Measurements from ENCODE around the gene ZNF384.
A peak's percentile ranks its signal among the peaks of the same experiment; 100 is the strongest.

Gene ZNF384

GRCh38 chr12:6699259-6699988 is 10.2 kb upstream of the ZNF384 start:
- WGBS, 2 experiments, result 14 to 17% methylated on average over 16 of the region's 16 CpGs
- Histone ChIP-seq H3K4me3 (ENCODE audit: insufficient read depth, low read depth, low read length) (peak overlapping the region; percentile 69), H3K36me3 (ENCODE audit: control insufficient read depth, insufficient read depth, low read length) (no peaks in the 10 kb centered on the region), H3K9me3 (ENCODE audit: control insufficient read depth, low read length) (no peaks in the 10 kb centered on the region), H3K27ac (ENCODE audit: insufficient read depth, low read depth, low read length, poor library complexity, severe bottlenecking) (no peak overlapping the region), H3K4me1 (ENCODE audit: control insufficient read depth, insufficient read depth, low read length) (peaks cover 20% of the 10 kb centered on the region), H3K27me3 (ENCODE audit: control insufficient read depth, insufficient read depth, low read length, poor library complexity, severe bottlenecking) (peaks cover 55% of the 10 kb centered on the region)

DNA sequence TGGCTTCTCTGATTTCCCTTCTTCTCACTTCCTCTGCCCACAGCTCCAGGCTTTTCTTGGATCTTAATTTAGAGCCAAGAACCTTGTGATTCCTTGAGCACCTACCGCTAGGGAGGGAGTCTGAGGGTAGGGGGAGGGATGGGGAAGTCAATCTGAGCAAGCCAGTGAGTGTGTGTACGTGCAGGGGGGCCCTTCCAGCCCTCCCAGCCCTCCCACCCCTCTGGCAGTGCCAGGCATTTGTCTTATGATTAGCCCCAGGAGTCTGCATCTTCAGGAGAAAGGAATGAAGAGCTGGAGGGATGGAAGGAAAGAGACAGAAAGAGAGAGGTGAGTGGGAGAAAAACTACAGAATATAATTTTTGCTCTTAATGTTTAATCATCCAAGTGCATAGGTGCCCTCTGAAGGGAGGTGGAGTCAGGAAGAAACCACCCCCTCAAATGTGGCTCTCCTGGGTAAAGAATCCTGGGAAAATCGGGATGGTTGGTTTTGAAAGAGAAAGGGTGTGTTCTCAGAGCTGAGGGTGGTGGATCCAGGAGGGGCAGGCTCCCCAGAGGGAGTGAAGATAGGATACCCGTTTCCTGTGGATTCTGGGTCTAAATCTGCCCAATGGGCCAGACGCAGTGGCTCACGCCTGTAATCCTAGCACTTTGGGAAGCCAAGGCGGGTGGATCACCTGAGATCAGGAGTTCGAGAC is 9.3 kb upstream of the ZNF384 start:
- Histone ChIP-seq H3K27ac (ENCODE audit: insufficient read depth, low read depth, low read length, poor library complexity, severe bottlenecking) (no peak overlapping the region), H3K27me3 (ENCODE audit: control insufficient read depth, insufficient read depth, low read length, poor library complexity, severe bottlenecking) (peaks cover 51% of the 10 kb centered on the region), H3K4me1 (ENCODE audit: control insufficient read depth, insufficient read depth, low read length) (peaks cover 15% of the 10 kb centered on the region), H3K9me3 (ENCODE audit: control insufficient read depth, low read length) (no peaks in the 10 kb centered on the region), H3K4me3 (ENCODE audit: insufficient read depth, low read depth, low read length) (no peak overlapping the region), H3K36me3 (ENCODE audit: control insufficient read depth, insufficient read depth, low read length) (no peaks in the 10 kb centered on the region)
- 60 to 63% methylated on average over 8 of the region's 8 CpGs for WGBS, 2 experiments

GRCh38 chr12:6697584-6698351 is 8.6 kb upstream of the ZNF384 start:
- Histone ChIP-seq H3K4me3 (ENCODE audit: insufficient read depth, low read depth, low read length) (no peak overlapping the region), H3K36me3 (ENCODE audit: control insufficient read depth, insufficient read depth, low read length) (no peaks in the 10 kb centered on the region)

GRCh38 chr12:6696690-6697583 is 7.8 kb upstream of the ZNF384 start:
- Histone ChIP-seq H3K4me3 (ENCODE audit: insufficient read depth, low read depth, low read length) (no peak overlapping the region), H3K36me3 (ENCODE audit: control insufficient read depth, insufficient read depth, low read length) (no peaks in the 10 kb centered on the region), H3K27me3 (ENCODE audit: control insufficient read depth, insufficient read depth, low read length, poor library complexity, severe bottlenecking) (peaks cover 38% of the 10 kb centered on the region), H3K4me1 (ENCODE audit: control insufficient read depth, insufficient read depth, low read length) (peaks cover 12% of the 10 kb centered on the region), H3K9me3 (ENCODE audit: control insufficient read depth, low read length) (no peaks in the 10 kb centered on the region), H3K27ac (ENCODE audit: insufficient read depth, low read depth, low read length, poor library complexity, severe bottlenecking) (no peak overlapping the region)
- WGBS, 2 experiments, result 94 to 95% methylated on average over 17 of the region's 17 CpGs

More at GRCh38 chr12:6697584-6698351, 8.6 kb upstream of the ZNF384 start:
- Histone ChIP-seq H3K27me3 (ENCODE audit: control insufficient read depth, insufficient read depth, low read length, poor library complexity, severe bottlenecking) (peaks cover 46% of the 10 kb centered on the region), H3K9me3 (ENCODE audit: control insufficient read depth, low read length) (no peaks in the 10 kb centered on the region), H3K4me1 (ENCODE audit: control insufficient read depth, insufficient read depth, low read length) (peaks cover 12% of the 10 kb centered on the region), H3K27ac (ENCODE audit: insufficient read depth, low read depth, low read length, poor library complexity, severe bottlenecking) (no peak overlapping the region)
- WGBS, 2 experiments, result 84% methylated on average over 17 of the region's 17 CpGs

GRCh38 chr12:6695313-6696045 is 6.3 kb upstream of the ZNF384 start:
- Histone ChIP-seq H3K4me3 (ENCODE audit: insufficient read depth, low read depth, low read length) (no peak overlapping the region), H3K36me3 (ENCODE audit: control insufficient read depth, insufficient read depth, low read length) (no peaks in the 10 kb centered on the region), H3K27ac (ENCODE audit: insufficient read depth, low read depth, low read length, poor library complexity, severe bottlenecking) (no peak overlapping the region), H3K9me3 (ENCODE audit: control insufficient read depth, low read length) (no peaks in the 10 kb centered on the region), H3K27me3 (ENCODE audit: control insufficient read depth, insufficient read depth, low read length, poor library complexity, severe bottlenecking) (peaks cover 24% of the 10 kb centered on the region), H3K4me1 (ENCODE audit: control insufficient read depth, insufficient read depth, low read length) (peaks cover 12% of the 10 kb centered on the region)
- 88 to 94% methylated on average over 11 of the region's 11 CpGs for WGBS, 2 experiments

DNA sequence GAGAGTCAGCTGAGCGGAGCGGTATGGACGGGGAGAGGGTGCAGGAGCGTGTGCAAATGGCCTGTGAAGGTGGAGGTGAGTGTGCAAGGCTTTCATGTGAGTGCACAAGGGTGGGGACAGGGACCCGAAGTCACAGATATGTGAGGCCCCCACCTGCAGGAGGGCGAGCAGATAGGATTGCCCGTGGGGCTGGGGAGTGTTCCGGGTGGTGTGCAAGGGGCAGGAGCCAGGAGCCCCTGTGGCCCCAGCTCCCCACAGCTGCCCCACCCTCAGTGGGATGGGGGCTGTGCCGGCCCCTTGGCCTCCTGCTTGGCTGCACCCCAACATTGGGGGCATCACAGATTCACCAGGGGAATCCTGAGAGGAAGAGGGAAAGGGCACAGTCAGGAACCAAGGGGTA is 5.5 kb upstream of the ZNF384 start:
- Histone ChIP-seq H3K9me3 (ENCODE audit: control insufficient read depth, low read length) (no peaks in the 10 kb centered on the region), H3K27me3 (ENCODE audit: control insufficient read depth, insufficient read depth, low read length, poor library complexity, severe bottlenecking) (peaks cover 16% of the 10 kb centered on the region), H3K36me3 (ENCODE audit: control insufficient read depth, insufficient read depth, low read length) (no peaks in the 10 kb centered on the region), H3K4me1 (ENCODE audit: control insufficient read depth, insufficient read depth, low read length) (peaks cover 16% of the 10 kb centered on the region), H3K4me3 (ENCODE audit: insufficient read depth, low read depth, low read length) (no peak overlapping the region), H3K27ac (ENCODE audit: insufficient read depth, low read depth, low read length, poor library complexity, severe bottlenecking) (no peak overlapping the region)
- WGBS, 2 experiments, result 91 to 96% methylated on average over 9 of the region's 9 CpGs

DNA sequence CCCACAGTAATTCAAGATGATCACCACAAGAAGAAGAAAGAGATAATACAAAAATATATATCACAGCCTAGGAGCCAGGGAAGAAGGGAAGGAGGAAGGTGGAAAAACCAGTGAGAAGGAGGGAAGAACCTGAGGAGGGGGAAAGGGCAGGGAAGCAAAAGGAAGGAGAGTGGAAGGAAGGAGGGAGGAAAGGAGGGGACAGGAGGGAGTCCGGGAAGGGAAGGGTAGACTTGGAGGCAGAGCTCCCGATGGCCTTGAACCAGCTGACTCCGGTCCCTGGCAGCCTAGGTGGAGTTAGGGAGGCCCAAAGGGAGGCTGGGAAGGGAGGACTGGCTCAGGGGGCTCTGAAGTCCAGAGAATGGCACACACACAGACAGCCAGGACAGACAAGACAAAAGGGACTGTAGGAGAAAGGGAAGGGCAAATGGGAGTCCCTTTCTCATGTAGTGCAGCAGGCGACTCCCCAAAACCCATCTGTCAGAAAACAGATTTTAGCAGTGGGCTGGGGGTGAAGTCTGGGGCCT is 4.7 kb upstream of the ZNF384 start:
- Histone ChIP-seq H3K9me3 (ENCODE audit: control insufficient read depth, low read length) (no peaks in the 10 kb centered on the region), H3K27ac (ENCODE audit: insufficient read depth, low read depth, low read length, poor library complexity, severe bottlenecking) (no peak overlapping the region), H3K4me1 (ENCODE audit: control insufficient read depth, insufficient read depth, low read length) (peaks cover 9% of the 10 kb centered on the region), H3K27me3 (ENCODE audit: control insufficient read depth, insufficient read depth, low read length, poor library complexity, severe bottlenecking) (peaks cover 8% of the 10 kb centered on the region), H3K4me3 (ENCODE audit: insufficient read depth, low read depth, low read length) (no peak overlapping the region), H3K36me3 (ENCODE audit: control insufficient read depth, insufficient read depth, low read length) (no peaks in the 10 kb centered on the region)
- 90 to 92% methylated on average over 4 of the region's 4 CpGs for WGBS, 2 experiments

GRCh38 chr12:6692888-6693287 is 3.7 kb upstream of the ZNF384 start:
- Histone ChIP-seq H3K4me1 (ENCODE audit: control insufficient read depth, insufficient read depth, low read length) (peaks cover 4% of the 10 kb centered on the region), H3K27ac (ENCODE audit: insufficient read depth, low read depth, low read length, poor library complexity, severe bottlenecking) (no peak overlapping the region), H3K27me3 (ENCODE audit: control insufficient read depth, insufficient read depth, low read length, poor library complexity, severe bottlenecking) (no peaks in the 10 kb centered on the region), H3K9me3 (ENCODE audit: control insufficient read depth, low read length) (no peaks in the 10 kb centered on the region), H3K4me3 (ENCODE audit: insufficient read depth, low read depth, low read length) (no peak overlapping the region), H3K36me3 (ENCODE audit: control insufficient read depth, insufficient read depth, low read length) (no peaks in the 10 kb centered on the region)
- WGBS, 2 experiments, result 50 to 71% methylated on average over 1 to 2 of the region's 2 CpGs

GRCh38 chr12:6691473-6691872 is 2.3 kb upstream of the ZNF384 start:
- H3K36me3 ChIP-seq (ENCODE audit: control insufficient read depth, insufficient read depth, low read length), result no peaks in the 10 kb centered on the region
- WGBS, 2 experiments, result 88% methylated on average over 4 of the region's 4 CpGs
- peaks cover 13% of the 10 kb centered on the region for H3K4me1 ChIP-seq (ENCODE audit: control insufficient read depth, insufficient read depth, low read length)
- no peak overlapping the region for H3K4me3 ChIP-seq (ENCODE audit: insufficient read depth, low read depth, low read length)
- no peaks in the 10 kb centered on the region for H3K27me3 ChIP-seq (ENCODE audit: control insufficient read depth, insufficient read depth, low read length, poor library complexity, severe bottlenecking)
- no peaks in the 10 kb centered on the region for H3K9me3 ChIP-seq (ENCODE audit: control insufficient read depth, low read length)
- no peak overlapping the region for H3K27ac ChIP-seq (ENCODE audit: insufficient read depth, low read depth, low read length, poor library complexity, severe bottlenecking)
